SK-N-MC (cell line): ENCODE measurements around the gene GRIA4.

Experiments
- EZH2 ChIP-seq: fragments of 200-600 bp; sonication (generic); IDR thresholded peaks from one replicate; pipeline ENCODE4 v1.6.1; 2017; ENCODE audit warnings: antibody characterized with exemption
- POLR2AphosphoS5 ChIP-seq: IDR thresholded peaks from 2 replicates; pipeline ENCODE4 v1.6.1; 2012; ENCODE audit warnings: mild to moderate bottlenecking, low read depth, low read length, borderline replicate concordance

DNA sequence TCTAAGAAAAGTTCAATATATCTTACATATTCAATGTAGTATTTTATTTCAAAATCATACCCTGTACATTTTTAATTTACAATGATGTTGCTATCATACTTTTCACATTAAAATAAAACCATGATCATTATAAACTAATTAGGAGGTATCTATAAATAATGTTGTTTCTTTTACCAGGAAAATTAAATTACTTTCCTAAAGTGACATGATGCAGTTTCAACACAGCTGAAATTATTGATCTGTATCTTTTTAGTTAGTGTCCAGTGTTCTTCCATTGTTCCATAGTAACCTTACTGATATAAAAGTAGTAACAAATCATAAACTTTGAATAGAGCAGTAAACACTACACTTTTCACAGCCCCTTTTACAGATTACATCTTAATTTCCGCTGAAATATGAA, 29.7 kb downstream of the GRIA4 start:
- no peak for TF ChIP-seq POLR2AphosphoS5
- no peak for TF ChIP-seq EZH2
